NCI-H774 (cell line): Measurements from ENCODE around the gene IRF2.
"Not testable (repeated sequence)": the region's sequence is repeated elsewhere in the genome, so short reads cannot be mapped to it uniquely, and the experiment has no call there.

Source experiments
- DNase-seq: peaks from one replicate; lab custom pipeline; 2025; lab: John Stamatoyannopoulos, UW

Gene IRF2

GRCh38 chr4:184346682-184347081 lies 127.7 kb downstream of the IRF2 start:
- DNase-seq, result no peak

- DNase-seq, result not testable (repeated sequence)
Observed at GRCh38 chr4:184346273-184346672, 128.1 kb downstream of the IRF2 start.

- DNase-seq, result no peak
Observed at GRCh38 chr4:184345573-184345922, 128.8 kb downstream of the IRF2 start.

GRCh38 chr4:184344899-184345572 lies 129.3 kb downstream of the IRF2 start:
- no peak for DNase-seq

- no peak for DNase-seq
Observed at GRCh38 chr4:184344435-184344834, 129.9 kb downstream of the IRF2 start.

GRCh38 chr4:184343502-184344177 lies 130.7 kb downstream of the IRF2 start:
- DNase-seq, result peak; percentile 40

GRCh38 chr4:184342857-184343237 lies 131.5 kb downstream of the IRF2 start:
- not testable (repeated sequence) for DNase-seq

GRCh38 chr4:184342167-184342856 lies 132.0 kb downstream of the IRF2 start:
- DNase-seq, result no peak

- not testable (repeated sequence) for DNase-seq
Observed at GRCh38 chr4:184339398-184340193, 134.8 kb downstream of the IRF2 start.

GRCh38 chr4:184337907-184338306 lies 136.4 kb downstream of the IRF2 start:
- no peak for DNase-seq
